ENCODE results near the gene SIT1.
A peak's percentile ranks its signal among the peaks of the same experiment; 100 is the strongest.
"Not testable (repeated sequence)": the region's sequence is repeated elsewhere in the genome, so short reads cannot be mapped to it uniquely, and the experiment has no call there.

The SIT1 gene

DNA sequence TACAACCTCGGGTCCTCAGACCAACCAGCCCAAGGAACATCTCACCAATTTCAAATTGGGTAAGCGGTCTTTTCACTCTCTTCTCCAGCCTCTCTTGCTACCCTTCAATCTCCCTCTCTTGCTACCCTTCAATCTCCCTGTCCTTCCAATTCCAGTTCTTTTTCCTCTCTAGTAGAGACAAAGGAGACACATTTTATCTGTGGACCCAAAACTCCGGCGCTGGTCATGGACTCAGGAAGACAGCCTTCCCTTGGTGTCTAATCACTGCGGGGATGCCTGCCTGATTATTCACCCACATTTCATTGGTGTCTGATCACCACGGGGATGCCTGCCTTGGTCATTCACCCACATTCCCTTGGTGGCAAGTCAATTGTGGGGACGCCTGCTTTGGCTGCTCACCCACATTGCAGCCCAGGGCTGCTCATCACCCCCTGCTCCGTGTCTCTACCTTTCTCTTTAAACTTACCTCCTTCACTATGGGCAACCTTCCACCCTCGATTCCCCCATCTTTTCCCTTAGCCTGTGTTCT, 13.2 kb downstream of the SIT1 start:
- not testable (repeated sequence) for DNase-seq (ENCODE audit: low spot score)

DNA sequence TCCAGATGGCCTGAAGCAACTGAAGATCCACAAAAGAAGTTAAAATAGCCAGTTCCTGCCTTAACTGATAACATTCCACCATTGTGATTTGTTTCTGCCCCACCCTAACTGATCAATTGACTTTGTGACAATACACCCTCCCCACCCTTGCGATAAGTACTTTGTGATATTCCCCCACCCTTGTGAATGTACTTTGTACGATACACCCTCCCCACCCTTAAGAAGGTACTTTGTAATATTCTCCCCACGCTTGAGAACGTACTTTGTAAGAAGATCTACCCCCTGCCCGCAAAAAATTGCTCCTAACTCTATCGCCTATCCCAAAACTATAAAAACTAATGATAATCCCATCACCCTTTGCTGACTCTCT, 13.9 kb downstream of the SIT1 start:
- DNase-seq (ENCODE audit: low spot score), result not testable (repeated sequence)

DNA sequence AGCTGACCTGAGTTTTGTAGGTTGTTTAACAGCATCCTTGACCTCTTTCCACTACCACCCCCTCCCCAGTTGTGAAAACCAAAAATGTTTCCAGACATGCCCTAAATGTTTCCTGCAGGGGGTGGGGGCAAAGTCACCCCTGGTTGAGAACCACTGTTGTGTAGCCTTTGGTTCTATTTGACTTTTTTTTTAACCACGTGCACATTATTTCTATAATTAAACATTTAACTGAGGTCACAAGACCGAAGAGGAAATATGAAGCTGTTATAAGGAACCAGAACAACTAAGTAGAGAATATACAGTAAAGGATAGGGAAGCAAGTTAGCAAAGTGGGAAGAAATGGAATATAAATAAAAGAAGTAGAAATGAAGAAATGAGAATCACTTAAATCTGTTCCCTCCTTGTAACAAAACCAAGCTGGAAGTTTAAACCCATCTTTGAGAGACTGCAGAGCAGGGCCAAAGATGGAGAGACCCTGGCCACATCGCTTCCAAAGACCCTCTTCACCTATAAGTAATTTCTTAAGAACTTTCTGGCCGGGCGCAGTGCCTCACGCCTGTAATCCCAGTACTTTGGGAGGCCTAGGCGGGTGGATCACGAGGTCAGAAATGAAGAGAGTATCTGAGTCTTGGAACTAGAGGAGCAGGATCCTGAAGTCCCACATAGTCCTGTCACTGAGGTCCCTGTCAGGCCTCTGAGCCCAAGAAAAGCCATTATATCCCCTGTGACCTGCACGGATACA, 14.4 kb downstream of the SIT1 start:
- DNase-seq (ENCODE audit: low spot score), result no peak

DNA sequence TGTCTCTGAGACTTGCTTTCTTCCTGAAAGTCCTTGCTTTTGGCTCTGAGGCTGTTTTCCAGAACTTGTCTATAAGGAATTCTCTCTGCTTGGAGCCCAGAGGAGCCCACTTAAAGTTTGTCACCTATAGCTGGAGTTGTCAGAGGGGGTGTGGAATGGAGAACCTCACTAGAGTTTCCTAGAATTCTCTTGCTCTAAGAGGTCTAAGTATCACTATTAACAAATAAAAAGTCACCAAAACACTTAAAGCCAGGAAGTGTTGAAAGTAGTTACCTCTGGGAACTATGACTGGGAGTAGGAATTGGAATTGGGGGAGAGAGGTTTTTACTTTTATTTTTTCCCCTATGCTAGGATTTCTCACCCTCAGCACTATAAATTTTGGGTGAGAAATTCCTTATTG, 15.0 kb downstream of the SIT1 start:
- DNase-seq (ENCODE audit: low spot score), result no peak

DNA sequence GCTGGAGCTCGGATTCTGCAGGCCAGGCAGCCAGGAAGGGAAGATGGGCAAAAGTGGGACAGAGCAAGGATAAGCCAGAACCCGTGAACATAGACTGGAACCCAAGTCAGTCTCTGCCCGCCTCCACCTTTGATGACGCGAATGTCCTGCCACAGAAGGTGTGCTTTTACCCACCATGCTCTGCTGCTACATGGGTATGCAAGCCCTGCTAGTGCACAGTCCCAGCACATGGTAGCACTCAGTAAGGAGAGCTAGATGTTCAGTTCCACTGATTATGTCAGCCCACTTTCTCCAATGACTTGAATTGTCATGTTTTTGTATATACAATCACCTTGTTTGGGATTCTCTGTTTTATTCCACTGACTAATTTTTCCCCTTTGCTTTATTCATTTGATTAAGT, 21.1 kb downstream of the SIT1 start:
- no peak for DNase-seq (ENCODE audit: low spot score)

DNA sequence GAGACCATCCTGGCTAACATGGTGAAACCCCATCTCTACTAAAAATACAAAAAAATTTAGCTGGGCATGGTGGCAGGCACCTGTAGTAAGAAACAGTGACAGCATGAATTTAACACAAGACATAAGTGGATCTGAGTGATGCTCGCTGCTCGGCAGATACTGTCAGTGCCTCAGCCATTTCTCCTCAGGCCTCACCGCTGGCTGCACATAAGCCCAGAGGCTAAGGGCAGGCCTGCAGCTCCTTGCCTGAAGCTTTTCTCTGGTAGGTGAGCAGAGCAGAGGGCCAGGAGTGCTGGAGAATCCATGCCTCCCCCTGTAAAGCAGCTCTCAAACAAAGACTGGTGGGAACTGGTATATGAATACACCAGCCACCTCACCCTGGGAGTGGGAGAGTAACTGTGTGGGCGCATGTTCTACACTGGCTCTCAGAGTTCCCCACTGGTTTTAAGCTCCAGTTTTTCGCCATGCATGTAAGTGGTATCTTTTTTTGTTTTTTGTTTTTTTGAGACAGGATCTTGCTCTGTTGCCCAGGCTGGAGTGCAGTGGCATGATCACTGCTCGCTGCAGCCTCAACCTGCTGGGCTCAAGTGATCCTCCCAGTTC, 22.2 kb downstream of the SIT1 start:
- no peak for DNase-seq (ENCODE audit: low spot score)

DNA sequence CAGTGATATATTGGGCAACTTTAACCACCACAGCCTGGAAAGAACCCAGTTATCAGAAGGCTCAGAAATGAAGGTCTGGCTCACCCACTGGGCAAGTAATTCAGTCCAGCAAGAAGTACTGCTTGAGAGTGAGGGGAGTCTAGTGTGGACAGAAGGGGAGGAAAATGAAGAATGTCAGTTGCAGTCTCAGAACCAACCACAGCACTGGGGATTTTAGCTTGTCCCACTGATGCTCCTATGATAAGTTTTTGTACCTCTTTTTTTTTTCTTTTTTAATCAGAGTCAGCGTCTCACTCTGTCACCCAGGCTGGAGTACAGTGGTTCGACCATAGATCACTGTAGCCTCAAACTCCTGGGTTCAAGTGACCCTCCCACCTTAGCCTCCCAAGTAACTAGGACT, 23.2 kb downstream of the SIT1 start:
- DNase-seq (ENCODE audit: low spot score), result no peak

DNA sequence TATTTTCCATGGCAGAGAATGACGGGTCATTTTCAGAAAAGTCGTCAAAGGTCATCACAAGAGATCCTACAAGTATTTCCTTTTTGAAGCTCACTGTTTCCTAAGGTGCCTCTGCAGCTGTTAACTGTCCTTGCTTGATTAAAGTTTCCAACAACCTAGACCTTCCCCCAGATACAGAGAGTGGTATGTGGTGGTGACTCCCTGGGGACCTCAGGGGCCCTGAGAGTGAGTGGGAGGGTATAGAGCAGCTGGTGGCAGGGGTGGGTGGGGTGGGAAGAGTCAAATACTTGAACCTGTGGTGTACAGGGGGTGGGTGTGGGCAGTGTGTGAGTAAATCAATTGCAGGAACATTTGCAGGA, 31.0 kb downstream of the SIT1 start:
- DNase-seq (ENCODE audit: low spot score), result no peak

DNA sequence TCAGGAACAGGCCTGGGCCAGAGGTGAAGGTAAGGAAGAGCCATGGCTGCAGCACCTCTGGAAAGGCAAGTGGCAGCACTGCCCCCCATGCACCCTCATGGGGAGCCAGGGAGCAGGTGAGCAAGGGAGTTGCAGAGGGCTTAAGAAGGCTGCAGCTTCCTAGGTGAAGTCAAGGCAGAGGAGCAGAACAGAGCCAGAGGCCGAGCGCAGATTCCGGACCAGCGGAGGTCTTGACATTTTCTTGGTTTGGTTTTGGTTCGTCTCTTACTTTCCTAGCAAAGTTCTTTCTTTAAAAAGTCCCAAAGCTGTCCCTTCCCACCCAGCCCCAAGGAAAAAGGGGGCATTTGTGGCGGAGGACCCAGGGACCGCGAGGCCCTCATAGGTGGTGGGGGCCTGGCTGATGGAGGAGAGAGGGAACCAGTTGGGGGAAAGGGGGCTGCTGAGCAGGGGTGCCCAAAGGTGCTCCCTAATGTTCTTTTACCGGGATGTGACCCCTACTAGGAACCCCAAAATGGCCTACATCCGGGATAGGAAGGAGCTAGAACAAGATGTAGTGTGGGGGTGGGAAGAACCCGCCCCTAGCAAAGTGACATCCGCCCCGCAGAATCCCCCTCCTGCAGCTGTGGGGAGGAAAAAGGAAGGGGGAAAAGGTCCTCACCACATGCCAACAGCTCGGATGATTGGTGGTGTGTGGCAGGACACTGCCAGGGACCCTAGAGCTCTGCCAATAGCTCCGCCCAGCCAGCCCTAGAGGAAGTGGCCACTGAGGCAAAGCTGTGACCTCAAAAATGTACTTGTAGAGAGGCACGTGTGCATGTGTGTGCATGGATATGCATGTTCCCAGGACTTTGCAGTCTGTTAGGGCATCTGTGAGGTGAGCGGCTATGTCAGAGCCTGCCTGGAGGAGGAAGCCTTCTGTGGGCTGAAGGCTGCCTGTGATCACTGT, 31.6 kb downstream of the SIT1 start:
- no peak for DNase-seq (ENCODE audit: low spot score)

DNA sequence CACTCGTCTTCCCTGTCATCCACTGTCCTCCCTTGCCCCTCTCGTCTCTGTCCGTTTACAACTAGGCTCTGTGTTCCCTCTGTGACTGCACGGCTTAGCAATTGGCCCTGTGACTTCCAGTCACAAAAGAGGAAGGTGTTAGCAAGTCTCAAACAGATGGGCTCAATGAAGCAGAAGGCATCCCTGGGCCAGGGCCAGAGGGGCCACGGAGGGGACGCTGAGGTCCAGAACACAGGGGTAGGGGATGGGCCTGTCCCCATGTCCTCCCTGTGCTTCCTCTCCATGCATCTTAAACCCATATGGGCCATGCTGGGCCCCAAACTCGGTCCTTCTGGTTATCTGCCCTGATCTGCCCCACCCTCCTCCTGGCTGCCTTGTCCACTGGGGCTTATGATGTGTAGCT, 32.4 kb downstream of the SIT1 start, which contains the start of gene CD72:
Gene CD72 (minus strand): TSS at position 89 of the 403 bp plus-strand sequence. CDS start 110 bp downstream, outside the sequence.
- no peak for DNase-seq (ENCODE audit: low spot score)

DNA sequence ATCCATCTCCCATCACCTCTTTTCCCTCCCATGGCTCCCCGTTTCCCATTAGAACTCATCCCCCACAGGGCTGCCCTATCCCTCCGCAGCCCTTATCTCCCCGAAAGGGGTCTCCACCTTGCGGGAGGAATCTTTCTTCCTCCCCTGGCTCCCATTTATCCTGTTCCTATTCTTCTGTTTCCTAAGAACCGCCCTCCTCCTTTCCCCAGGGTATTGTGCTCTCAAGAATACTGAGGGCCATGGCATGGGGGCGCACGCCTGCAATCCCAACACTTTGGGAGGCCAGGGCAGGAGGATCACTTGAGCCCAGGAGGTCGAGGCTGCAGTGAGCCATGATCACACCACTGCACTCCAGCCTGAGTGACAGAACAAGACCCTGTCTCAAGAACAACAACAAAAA, 33.2 kb downstream of the SIT1 start:
- no peak for DNase-seq (ENCODE audit: low spot score)

DNA sequence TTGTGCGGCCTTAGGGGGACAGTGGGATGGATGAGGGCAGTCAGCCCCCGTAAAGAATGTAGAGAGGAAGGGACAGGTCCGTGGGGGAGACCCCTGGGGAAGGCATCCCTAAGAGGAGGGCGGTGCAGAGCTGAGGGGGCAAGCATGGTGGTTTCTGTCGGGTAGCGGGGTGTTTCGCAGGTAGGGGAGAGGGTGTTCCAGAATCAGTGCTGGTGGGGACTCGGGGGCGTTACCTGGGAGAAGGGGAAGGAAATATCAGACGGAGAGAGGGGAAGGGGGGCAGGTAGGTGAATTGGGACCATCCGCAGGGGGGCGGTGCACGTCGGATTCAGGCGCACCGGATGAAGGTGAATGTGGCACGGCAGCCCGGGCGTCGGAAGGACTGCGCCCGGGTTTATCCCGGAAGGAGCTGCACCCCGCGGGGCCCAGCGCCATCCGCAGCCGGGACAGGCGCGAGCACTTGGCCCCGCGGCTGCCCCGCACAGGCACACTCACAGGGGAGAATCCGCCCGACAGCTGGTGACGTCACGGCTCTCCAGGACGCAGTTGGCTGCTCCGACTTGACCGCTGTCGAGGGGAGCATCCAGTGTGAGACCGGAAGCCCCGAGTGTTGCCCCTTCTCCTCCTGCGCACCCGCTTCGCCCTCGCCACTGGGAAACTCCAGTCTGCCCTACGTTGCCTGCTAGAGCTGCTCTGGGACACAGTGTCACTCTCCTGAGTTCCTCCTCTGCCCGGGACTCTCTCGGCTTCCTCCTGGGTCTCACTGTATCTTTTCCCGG, 33.9 kb downstream of the SIT1 start:
- no peak for DNase-seq (ENCODE audit: low spot score)

DNA sequence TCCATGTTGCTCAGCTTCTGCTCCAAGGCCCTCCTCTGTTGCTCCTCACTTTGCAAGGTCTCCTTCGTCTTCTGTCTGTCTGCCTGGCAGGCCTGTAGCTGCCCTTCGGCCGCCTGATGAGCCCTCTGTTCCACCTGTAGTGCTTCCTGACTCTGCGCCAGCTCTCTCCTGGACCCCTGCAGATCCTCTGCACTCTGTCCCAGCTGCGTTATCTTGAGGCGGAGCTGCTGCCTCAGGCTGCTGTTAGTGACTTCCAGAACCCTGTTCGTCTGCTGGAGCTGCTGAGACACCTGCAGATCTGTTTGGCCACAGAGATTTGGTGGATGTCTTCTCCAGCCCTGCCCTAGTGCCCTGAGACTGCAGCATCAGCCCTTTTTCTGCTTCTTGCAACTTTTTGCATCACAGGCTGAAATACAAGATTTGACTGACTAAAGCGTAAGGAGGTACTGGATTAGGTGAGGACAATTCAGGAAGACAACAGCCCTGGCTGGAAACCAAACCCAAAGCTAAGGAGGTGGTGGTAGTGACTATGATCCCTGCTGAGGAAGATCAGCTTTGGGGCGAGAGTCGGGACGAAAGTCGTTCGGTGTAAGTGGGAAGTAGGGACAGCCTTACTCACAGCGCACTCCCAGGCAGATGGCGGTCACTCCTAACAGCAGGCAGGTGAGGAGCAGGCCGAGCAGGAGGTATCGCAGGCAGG, 34.6 kb downstream of the SIT1 start:
- DNase-seq (ENCODE audit: low spot score), result no peak

DNA sequence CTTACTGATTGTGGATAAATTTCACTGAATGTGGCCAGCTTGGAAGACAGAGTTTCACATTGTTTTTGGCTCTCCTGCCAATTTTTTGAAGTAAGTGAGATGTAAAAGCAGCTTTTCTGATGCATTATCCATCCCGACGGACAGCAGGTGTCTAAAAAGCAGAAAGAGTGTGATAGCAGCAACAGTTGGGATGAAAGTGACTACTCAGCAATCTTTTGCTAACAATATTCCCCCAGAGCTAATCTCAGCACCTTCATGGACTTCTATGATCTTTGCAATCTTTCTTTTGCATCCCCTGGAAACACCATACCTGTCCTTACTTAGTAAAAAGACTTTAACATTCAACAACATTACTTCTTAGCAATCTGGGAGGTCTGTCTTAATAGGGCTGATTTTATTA, 37.9 kb downstream of the SIT1 start:
- no peak for DNase-seq (ENCODE audit: low spot score)

DNA sequence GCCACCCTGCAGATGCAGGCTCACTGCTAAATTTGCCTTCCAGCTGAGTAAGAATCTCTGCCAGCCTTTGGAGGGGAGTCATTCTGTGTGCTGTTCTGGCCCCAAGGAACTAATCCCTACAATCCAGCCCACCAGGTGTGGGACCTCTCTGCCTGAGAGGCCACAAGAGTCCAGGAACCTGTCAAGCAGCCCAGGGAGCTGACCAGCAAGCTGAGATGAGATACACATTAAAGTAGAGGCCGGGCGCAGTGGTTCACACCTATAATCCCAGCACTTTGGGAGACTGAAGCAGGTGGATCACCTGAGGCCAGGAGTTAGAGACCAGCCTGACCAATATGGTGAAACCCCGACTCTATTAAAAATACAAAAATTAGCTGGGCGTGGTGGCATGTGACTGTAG, 38.7 kb downstream of the SIT1 start:
- DNase-seq (ENCODE audit: low spot score), result not testable (repeated sequence)

DNA sequence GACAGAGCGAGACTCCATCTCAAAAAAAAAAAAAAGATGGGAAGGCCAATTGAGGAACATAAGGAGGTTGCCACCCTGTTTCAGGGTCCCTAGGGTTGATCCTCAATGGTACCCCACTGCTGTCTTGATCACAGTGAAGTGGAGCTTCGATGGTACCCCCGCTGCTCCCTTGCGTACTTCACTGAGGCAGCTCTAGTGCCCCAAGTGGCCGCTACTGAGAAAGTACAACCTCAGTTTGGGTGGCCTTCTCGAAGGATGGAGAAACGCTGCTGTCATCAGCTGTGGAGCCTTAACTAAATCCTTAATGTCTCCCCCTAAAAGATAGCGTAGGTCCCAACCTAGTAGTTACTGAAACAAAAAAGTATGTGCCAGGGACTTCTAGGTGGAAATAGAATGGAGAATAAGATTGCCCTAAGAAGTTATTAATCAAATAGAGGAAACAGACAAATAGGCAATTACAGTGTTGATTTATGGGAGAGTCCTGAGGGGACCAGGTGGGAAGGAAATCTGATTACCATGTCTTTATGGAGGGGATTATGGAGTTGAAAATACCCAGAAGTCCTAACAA, 39.4 kb downstream of the SIT1 start:
- peak; percentile 17 for DNase-seq (ENCODE audit: low spot score)

DNA sequence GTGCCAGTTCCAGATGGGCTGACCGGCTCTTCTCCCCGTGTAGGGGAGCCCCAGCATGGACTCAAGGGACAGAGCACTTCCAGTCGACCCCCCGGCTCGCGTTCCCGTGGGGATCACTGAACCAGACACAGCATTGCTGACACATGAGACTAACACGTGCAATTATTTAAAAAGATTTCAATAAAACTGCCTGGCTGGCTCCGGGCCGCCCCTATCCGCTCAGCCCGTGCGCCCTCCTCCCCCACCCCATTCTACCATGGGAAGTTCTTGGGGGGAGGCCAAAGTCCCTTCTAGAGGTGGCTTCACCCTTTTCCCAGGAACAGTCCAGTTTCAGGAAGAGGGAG, 40.9 kb downstream of the SIT1 start:
- no peak for DNase-seq (ENCODE audit: low spot score)

DNA sequence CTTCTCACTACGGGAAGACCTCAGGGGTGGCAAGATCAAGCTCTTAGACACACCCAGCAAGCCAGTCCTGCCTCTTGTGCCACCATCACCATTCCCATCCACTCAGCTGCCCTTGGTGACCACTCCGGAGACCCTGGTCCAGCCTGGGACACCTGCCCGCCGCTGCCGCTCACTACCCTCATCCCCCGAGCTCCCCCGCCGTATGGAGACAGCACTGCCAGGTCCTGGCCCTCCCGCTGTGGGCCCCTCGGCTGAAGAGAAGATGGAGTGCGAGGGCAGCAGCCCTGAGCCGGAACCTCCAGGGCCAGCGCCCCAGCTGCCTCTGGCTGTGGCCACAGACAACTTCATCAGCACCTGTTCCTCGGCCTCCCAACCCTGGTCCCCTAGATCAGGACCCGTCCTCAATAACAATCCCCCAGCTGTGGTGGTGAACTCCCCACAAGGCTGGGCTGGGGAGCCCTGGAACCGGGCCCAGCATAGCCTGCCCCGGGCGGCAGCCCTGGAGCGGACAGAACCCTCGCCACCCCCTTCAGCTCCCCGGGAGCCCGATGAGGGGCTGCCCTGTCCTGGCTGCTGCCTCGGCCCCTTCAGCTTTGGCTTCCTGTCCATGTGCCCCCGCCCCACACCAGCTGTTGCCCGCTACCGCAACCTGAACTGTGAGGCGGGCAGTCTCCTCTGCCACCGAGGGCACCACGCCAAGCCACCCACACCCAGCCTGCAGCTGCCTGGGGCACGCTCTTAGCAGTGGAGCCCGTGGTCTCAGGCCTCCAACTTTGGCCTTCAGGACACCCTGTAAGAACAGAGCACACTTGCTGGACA, 41.5 kb downstream of the SIT1 start:
- DNase-seq (ENCODE audit: low spot score), result no peak

DNA sequence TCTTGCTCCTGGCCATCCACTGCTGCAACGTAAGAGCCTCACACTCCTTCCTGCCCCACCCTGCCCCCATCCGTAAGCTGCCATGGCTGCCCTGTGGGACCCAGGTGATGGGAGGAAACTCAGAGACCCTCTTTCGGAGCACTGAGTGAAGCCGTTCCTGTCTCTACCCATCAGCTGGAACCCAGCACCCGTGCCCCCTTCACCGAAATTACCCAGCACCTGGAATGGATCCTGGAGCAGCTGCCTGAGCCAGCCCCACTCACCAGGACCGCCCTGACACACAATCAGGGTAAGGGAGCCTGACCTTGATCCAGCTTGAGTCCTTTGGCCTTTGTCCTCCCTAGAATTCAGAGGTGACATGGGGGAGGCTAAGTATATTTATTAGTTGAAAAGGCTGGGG, 42.5 kb downstream of the SIT1 start:
- no peak for DNase-seq (ENCODE audit: low spot score)

DNA sequence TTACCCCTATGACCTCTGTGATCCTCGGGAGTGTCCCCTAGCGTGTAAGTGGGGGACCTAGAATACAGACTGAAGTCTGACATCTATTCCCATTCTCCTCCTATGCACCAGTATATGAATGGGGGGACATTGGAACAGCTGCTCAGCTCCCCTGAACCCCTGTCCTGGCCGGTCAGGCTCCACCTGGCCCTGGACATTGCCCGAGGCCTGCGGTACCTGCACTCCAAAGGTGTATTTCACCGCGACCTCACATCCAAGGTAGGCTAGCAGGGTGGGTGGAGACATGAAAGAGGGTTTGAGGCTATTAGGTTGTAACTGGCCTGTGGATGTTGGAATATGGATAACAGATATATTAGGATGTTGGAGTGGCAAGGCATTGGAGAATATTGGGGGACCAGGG, 44.0 kb downstream of the SIT1 start:
- no peak for DNase-seq (ENCODE audit: low spot score)

Data from kidney capillary endothelial cell (primary cell).